SK-N-SH (cell line): ENCODE measurements around the gene ASTN2. TPM values are rescaled to one million over a fixed set of nuclear protein-coding genes. Genes with fewer than 3 reads are reported as not detected.

Experiments
- CTCF ChIA-PET: fragments of 300-600, 350-600 bp; formaldehyde crosslinking; extraction: SDS; loops from one replicate; lab custom pipeline; 2021; lab: Yijun Ruan, JAX
- POLR2A ChIA-PET: fragments of 350-600 bp; sonication (Branson Sonifier 250); formaldehyde crosslinking; extraction: SDS; loops from one replicate; lab custom pipeline; 2020; ENCODE audit warnings: antibody characterized with exemption, inconsistent platforms; lab: Yijun Ruan, JAX
- DNase-seq: peaks from one replicate; pipeline ENCODE4 v3.0.0; 2012
- H2AFZ ChIP-seq: fragments of 200-600 bp; sonication (generic); 2 replicates; pipeline ENCODE4 v1.8.1; 2016; ENCODE audit warnings: antibody characterized with exemption, mild to moderate bottlenecking, low read depth
- H3F3A ChIP-seq: fragments of 200-600 bp; sonication (generic); replicated peaks from 2 replicates; pipeline ENCODE3; 2016; ENCODE audit warnings: antibody characterized with exemption, mild to moderate bottlenecking; ENCODE audit not compliant: insufficient read depth
- H3K27ac ChIP-seq, 2 experiments: fragments of 200-500 bp in 1 of 2; fragments of 200-600 bp in 1 of 2; sonication (Bioruptor generic) in 1 of 2; sonication (generic), shearing (Covaris generic) in 1 of 2; 2 replicates each; pipeline versions ENCODE4 v1.5.1 to v1.6.1; 2014 to 2016; ENCODE audit warnings: low read depth in 2 of 2, inconsistent platforms in 1 of 2, low read length in 1 of 2, mild to moderate bottlenecking in 1 of 2, mixed read lengths in 1 of 2
- H3K27me3 ChIP-seq: fragments of 200-600 bp; sonication (generic), shearing (Covaris generic); 2 replicates; pipeline ENCODE4 v1.6.1; 2016; ENCODE audit warnings: mixed run types; ENCODE audit not compliant: insufficient read depth
- H3K36me3 ChIP-seq, 2 experiments: fragments of 200-500 bp in 1 of 2; fragments of 200-600 bp in 1 of 2; sonication (Bioruptor generic) in 1 of 2; sonication (generic) in 1 of 2; replicated peaks in 1 of 2; 2 replicates each; pipeline versions ENCODE3 to v1.5.1; 2014 to 2016; ENCODE audit warnings: low read length in 1 of 2, mild to moderate bottlenecking in 1 of 2; ENCODE audit not compliant: insufficient read depth in 2 of 2, control insufficient read depth in 1 of 2
- H3K4me1 ChIP-seq, 2 experiments: fragments of 200-500 bp in 1 of 2; fragments of 200-600 bp in 1 of 2; sonication (Bioruptor generic) in 1 of 2; sonication (generic), shearing (Covaris generic) in 1 of 2; 2 replicates each; pipeline versions ENCODE4 v1.5.1 to v1.6.1; 2014 to 2016; ENCODE audit warnings: low read depth in 1 of 2, low read length in 1 of 2, mixed run types in 1 of 2; ENCODE audit not compliant: insufficient read depth in 2 of 2, control insufficient read depth in 1 of 2
- H3K4me2 ChIP-seq: fragments of 200-600 bp; sonication (generic), shearing (Covaris generic); 2 replicates; pipeline ENCODE4 v1.6.1; 2017; ENCODE audit warnings: mixed run types
- H3K4me3 ChIP-seq, 2 experiments: fragments of 200-500 bp in 1 of 2; fragments of 200-600 bp in 1 of 2; sonication (Bioruptor generic) in 1 of 2; sonication (generic), shearing (Covaris generic) in 1 of 2; 2 replicates each; pipeline versions ENCODE4 v1.5.1 to v1.8.1; 2014 to 2016; ENCODE audit warnings: low read depth in 2 of 2, inconsistent platforms in 1 of 2, low read length in 1 of 2, mild to moderate bottlenecking in 1 of 2, mixed read lengths in 1 of 2, moderate library complexity in 1 of 2
- H3K79me2 ChIP-seq: fragments of 200-600 bp; sonication (generic); 2 replicates; pipeline ENCODE4 v1.8.1; 2017; ENCODE audit warnings: mild to moderate bottlenecking; ENCODE audit not compliant: insufficient read depth
- H3K9ac ChIP-seq: fragments of 200-600 bp; sonication (generic); 2 replicates; pipeline ENCODE4 v1.6.1; 2017; ENCODE audit warnings: mixed run types
- H3K9me2 ChIP-seq: fragments of 200-600 bp; sonication (generic); 2 replicates; pipeline ENCODE4 v1.6.1; 2017; ENCODE audit warnings: mixed run types
- H3K9me3 ChIP-seq: fragments of 200-600 bp; sonication (generic); 2 replicates; pipeline ENCODE4 v1.6.1; 2017; ENCODE audit warnings: mixed run types, mild to moderate bottlenecking, moderate library complexity
- H4K20me1 ChIP-seq: fragments of 200-600 bp; sonication (generic); 2 replicates; pipeline ENCODE4 v1.6.1; 2017; ENCODE audit warnings: mild to moderate bottlenecking, mixed run types; ENCODE audit not compliant: insufficient read depth
- CHD2 ChIP-seq: fragments of 150-350 bp; IDR thresholded peaks from 2 replicates; pipeline ENCODE4 v1.6.1; 2018; ENCODE audit warnings: low read length; ENCODE audit not compliant: partially characterized antibody
- ELF1 ChIP-seq: IDR thresholded peaks from 2 replicates; pipeline ENCODE4 v1.4.0; 2012
- EZH2phosphoT487 ChIP-seq: fragments of 200-600 bp; sonication (generic); IDR thresholded peaks from 2 replicates; pipeline ENCODE4 v1.6.1; 2017; ENCODE audit warnings: low read depth, mixed run types, mild to moderate bottlenecking, antibody characterized with exemption, moderate library complexity, borderline replicate concordance
- FOSL2 ChIP-seq: IDR thresholded peaks from 2 replicates; pipeline ENCODE4 v1.4.0; 2012; ENCODE audit warnings: low read depth, mild to moderate bottlenecking, moderate library complexity, borderline replicate concordance
- FOXJ3 ChIP-seq: sonication (generic); formaldehyde crosslinking; IDR thresholded peaks from 2 replicates; pipeline ENCODE4 v1.5.1; 2020; ENCODE audit warnings: mild to moderate bottlenecking, missing genetic modification reagents
- GABPA ChIP-seq: IDR thresholded peaks from 2 replicates; pipeline ENCODE4 v1.4.0; 2012; ENCODE audit warnings: low read depth, mild to moderate bottlenecking
- GATA2 ChIP-seq: sonication (generic); formaldehyde crosslinking; IDR thresholded peaks from 2 replicates; pipeline ENCODE4 v1.5.0; 2020; ENCODE audit warnings: mild to moderate bottlenecking, missing genetic modification reagents
- IRF3 ChIP-seq: fragments of 150-350 bp; IDR thresholded peaks from 2 replicates; pipeline ENCODE4 v1.6.1; 2016; ENCODE audit warnings: mild to moderate bottlenecking, low read depth, low read length
- MAX ChIP-seq: IDR thresholded peaks from 2 replicates; pipeline ENCODE4 v1.4.0; 2012; ENCODE audit warnings: low read depth
- NFIC ChIP-seq: IDR thresholded peaks from 2 replicates; pipeline ENCODE4 v1.4.0; 2012; ENCODE audit warnings: borderline replicate concordance
- PBX3 ChIP-seq: IDR thresholded peaks from 2 replicates; pipeline ENCODE4; 2012
- POLR2AphosphoS5 ChIP-seq: IDR thresholded peaks from 2 replicates; pipeline ENCODE4 v1.6.1; 2012; ENCODE audit warnings: low read depth, low read length
- RCOR1 ChIP-seq: fragments of 150-350 bp; IDR thresholded peaks from 2 replicates; pipeline ENCODE4 v1.6.1; 2017; ENCODE audit warnings: antibody characterized with exemption, low read length
- REST ChIP-seq: IDR thresholded peaks from 2 replicates; pipeline ENCODE4 v1.6.1; 2012; ENCODE audit warnings: mild to moderate bottlenecking, low read depth, low read length, moderate library complexity
- RFX5 ChIP-seq: IDR thresholded peaks from 2 replicates; pipeline ENCODE4 v1.6.1; 2012; ENCODE audit warnings: mild to moderate bottlenecking, improper control_type of control experiment, low read length
- TAF1 ChIP-seq: IDR thresholded peaks from 2 replicates; pipeline ENCODE4 v1.6.1; 2012; ENCODE audit warnings: low read depth, mild to moderate bottlenecking, low read length, moderate library complexity, borderline replicate concordance
- TEAD4 ChIP-seq: IDR thresholded peaks from 2 replicates; pipeline ENCODE4 v1.4.0; 2012; ENCODE audit warnings: mild to moderate bottlenecking, borderline replicate concordance; ENCODE audit not compliant: insufficient read depth
- USF1 ChIP-seq: IDR thresholded peaks from 2 replicates; pipeline ENCODE4 v1.4.0; 2012; ENCODE audit warnings: low read depth, borderline replicate concordance
- WGBS: methylation state at CpG from one replicate; pipeline ENCODE4 v1.1.6; 2017; ENCODE audit warnings: low lambda C conversion rate; 5-methylcytosine and 5-hydroxymethylcytosine counted together
- polyA plus RNA-seq, 3 experiments: library from polyadenylated mRNA; depleted of rRNA; stranded (reverse); fragments of >200 nt; gene quantifications; 2 replicates each; pipeline ENCODE4 v1.2.3, GENCODE V29; 2012

ASTN2 gene
- polyA plus RNA-seq, 1 of the 3 experiments (the other 2 are of a cell fraction): 6.6 TPM

- H3K9me2 ChIP-seq: no peaks in the 10 kb centered on the region
- peaks cover 3 to 11% of the 10 kb centered on the region in 2 experiments for H3K36me3 ChIP-seq
- 92% methylated on average over 5 of the region's 5 CpGs for WGBS
- H3K4me2 ChIP-seq: no peak overlapping the region
- ChIA-PET POLR2A (no interaction called here), CTCF (no interaction called here)
- no peak for DNase-seq
- H3K4me1 ChIP-seq: no peaks in the 10 kb centered on the region
- H3K9me3 ChIP-seq: no peaks in the 10 kb centered on the region
- no peak overlapping the region for H3K9ac ChIP-seq
- H2AFZ ChIP-seq: no peak overlapping the region
- no peak overlapping the region for H3K4me3 ChIP-seq
- no peak overlapping the region for H3K27ac ChIP-seq
- H3K27me3 ChIP-seq: no peaks in the 10 kb centered on the region
- no peaks in the 10 kb centered on the region for H4K20me1 ChIP-seq
- no peak for TF ChIP-seq EZH2phosphoT487
- no peak for TF ChIP-seq IRF3
- no peak for TF ChIP-seq FOXJ3 (CRISPR knock-in tag)
- no peak for TF ChIP-seq TAF1
- no peak for TF ChIP-seq GATA2 (CRISPR knock-in tag)
- TF ChIP-seq GABPA: no peak
- no peak for TF ChIP-seq USF1
- no peak for TF ChIP-seq MAX
- H3F3A ChIP-seq: no peaks in the 10 kb centered on the region
- no peaks in the 10 kb centered on the region for H3K79me2 ChIP-seq
These were observed 798.4 kb downstream of the ASTN2 start for GRCh38 chr9:116616304-116616914.

GRCh38 chr9:116608064-116608463 is 806.8 kb downstream of the ASTN2 start:
- CTCF ChIA-PET: no interaction called here
- no peak for TF ChIP-seq RCOR1
- no peak for TF ChIP-seq ELF1
- no peak for TF ChIP-seq TEAD4
- TF ChIP-seq IRF3: no peak
- no peak for TF ChIP-seq CHD2
- TF ChIP-seq PBX3: no peak
- no peak for TF ChIP-seq RFX5
- no peak for TF ChIP-seq REST
- TF ChIP-seq GATA2 (CRISPR knock-in tag): no peak
- no peak for TF ChIP-seq MAX
- no peak for TF ChIP-seq NFIC
- no peak for TF ChIP-seq FOSL2
- TF ChIP-seq TAF1: no peak
- TF ChIP-seq POLR2AphosphoS5: no peak
- no peak for TF ChIP-seq FOXJ3 (CRISPR knock-in tag)

More at GRCh38 chr9:116608064-116608463, 806.8 kb downstream of the ASTN2 start:
- peaks cover 0 to 22% of the 10 kb centered on the region in 2 experiments; a peak in 2 of 4 replicates for H3K4me1 ChIP-seq
- no peak overlapping the region for H2AFZ ChIP-seq
- no peaks in the 10 kb centered on the region for H4K20me1 ChIP-seq
- peaks cover 6% of the 10 kb centered on the region in 2 experiments for H3K36me3 ChIP-seq
- no peak for DNase-seq
- peaks cover 6% of the 10 kb centered on the region for H3K9me3 ChIP-seq
- no peak overlapping the region for H3K4me2 ChIP-seq
- no peak overlapping the region for H3K9ac ChIP-seq
- H3F3A ChIP-seq: no peaks in the 10 kb centered on the region
- no peak overlapping the region for H3K4me3 ChIP-seq
- peak overlapping the region in 1 of 2 experiments; percentile 25; a peak in 2 of 4 replicates for H3K27ac ChIP-seq
- WGBS: 100% methylated on average over 1 of the region's 1 CpG
- H3K27me3 ChIP-seq: no peaks in the 10 kb centered on the region
- POLR2A ChIA-PET: no interaction called here
- H3K79me2 ChIP-seq: no peaks in the 10 kb centered on the region
- H3K9me2 ChIP-seq: no peaks in the 10 kb centered on the region
